Ascending aorta (tissue), 2 donors: ENCODE results near the gene LRRC38. TPM values are rescaled to one million over a fixed set of nuclear protein-coding genes. Genes with fewer than 3 reads are reported as not detected.
"Not testable (repeated sequence)": the region's sequence is repeated elsewhere in the genome, so short reads cannot be mapped to it uniquely, and the experiment has no call there.

ENCODE experiments used
- DNase-seq, 2 donors: peaks; one replicate each; pipeline ENCODE4 v3.0.0-alpha.2; 2019; ENCODE audit warnings: low spot score in 2 of 2
- H3K27ac ChIP-seq, 2 donors: fragments of 200-600 bp; sonication (generic); one replicate each; pipeline ENCODE4 v1.5.1; 2016 to 2017; ENCODE audit warnings: mild to moderate bottlenecking in 1 of 2
- H3K27me3 ChIP-seq: fragments of 200-600 bp; sonication (generic); one replicate; pipeline ENCODE4 v1.5.1; 2017
- H3K36me3 ChIP-seq, 2 donors: fragments of 200-600 bp; sonication (generic); one replicate each; pipeline ENCODE4 v1.5.1; 2016
- H3K4me1 ChIP-seq, 2 donors: fragments of 200-600 bp; sonication (generic); one replicate each; pipeline ENCODE4 v1.5.1; 2016 to 2017; ENCODE audit warnings: mild to moderate bottlenecking in 1 of 2
- H3K4me3 ChIP-seq, 2 donors: fragments of 200-600 bp; sonication (generic); one replicate each; pipeline ENCODE4 v1.5.1; 2016 to 2017; ENCODE audit warnings: mild to moderate bottlenecking in 1 of 2
- H3K9me3 ChIP-seq, 2 donors: fragments of 200-600 bp; sonication (generic); one replicate each; pipeline ENCODE4 v1.5.1; 2016
- CTCF ChIP-seq, 3 experiments: fragments of 200-600 bp in 2 of 3; fragments of 450-650 bp in 1 of 3; sonication (generic) in 2 of 3; IDR thresholded peaks; one replicate each; pipeline ENCODE4 v1.5.1; 2016 to 2019; ENCODE audit warnings: antibody characterized with exemption in 3 of 3, mild to moderate bottlenecking in 1 of 3, moderate library complexity in 1 of 3
- intact Hi-C: fragments of 100-400 bp; cut with DNase I; formaldehyde crosslinking; loops from one replicate; pipeline ENCODE4 v1.15.1; 2023
- total RNA-seq: library from RNA; depleted of rRNA; stranded (reverse); fragments of >200 nt; gene quantifications from one replicate; pipeline ENCODE4 v1.1.0, GENCODE V29; 2016

LRRC38 gene
- total RNA-seq, result not detected

GRCh38 chr1:13513895-13514546, at the start of gene LRRC38:
LRRC38 (minus strand) TSS chr1:13514003; CDS start chr1:13513593, 410 bp downstream.
- no peaks in the 10 kb centered on the region for H3K27me3 ChIP-seq

GRCh38 chr1:13562981-13563380, 49.2 kb upstream of the LRRC38 start:
- H3K4me1 ChIP-seq, DNase-seq, H3K27ac ChIP-seq, H3K36me3 ChIP-seq, H3K4me3 ChIP-seq, intact Hi-C loops, H3K9me3 ChIP-seq, H3K27me3 ChIP-seq: not testable (repeated sequence)

More at GRCh38 chr1:13513895-13514546, at the start of gene LRRC38:
- Histone ChIP-seq H3K27ac (no peak within 1 kb of the TSS), H3K9me3 (no peaks in the 10 kb centered on the region), H3K4me1 (no peaks in the 10 kb centered on the region), H3K36me3 (no peaks in the 10 kb centered on the region), H3K4me3 (peak within 1 kb of the TSS in 1 of 2 donors; percentile 33)
- no peak for DNase-seq
- intact Hi-C loops, result no loop called here
- TF ChIP-seq CTCF (IDR thresholded peaks at IDR 0.05), result no peak

GRCh38 chr1:13560541-13560940, 46.7 kb upstream of the LRRC38 start:
- Histone ChIP-seq H3K27ac (no peak overlapping the region), H3K4me3 (no peak overlapping the region), H3K36me3 (no peaks in the 10 kb centered on the region), H3K27me3 (no peaks in the 10 kb centered on the region), H3K9me3 (no peaks in the 10 kb centered on the region), H3K4me1 (no peaks in the 10 kb centered on the region)
- intact Hi-C loops, result no loop called here
- DNase-seq, result no peak
- no peak for TF ChIP-seq CTCF (IDR thresholded peaks at IDR 0.05)

GRCh38 chr1:13556224-13556764, 42.5 kb upstream of the LRRC38 start:
- DNase-seq, result no peak
- TF ChIP-seq CTCF (IDR thresholded peaks at IDR 0.05), result no peak
- Histone ChIP-seq H3K4me1 (no peaks in the 10 kb centered on the region), H3K27me3 (no peaks in the 10 kb centered on the region), H3K9me3 (no peaks in the 10 kb centered on the region), H3K27ac (no peak overlapping the region), H3K36me3 (no peaks in the 10 kb centered on the region), H3K4me3 (no peak overlapping the region)
- intact Hi-C loops, result no loop called here

GRCh38 chr1:13554798-13555197, 41.0 kb upstream of the LRRC38 start:
- TF ChIP-seq CTCF (IDR thresholded peaks at IDR 0.05), result no peak
- Histone ChIP-seq H3K36me3 (no peaks in the 10 kb centered on the region), H3K4me3 (no peak overlapping the region), H3K9me3 (no peaks in the 10 kb centered on the region), H3K27ac (no peak overlapping the region), H3K4me1 (no peaks in the 10 kb centered on the region), H3K27me3 (no peaks in the 10 kb centered on the region)
- intact Hi-C loops, result no loop called here
- DNase-seq, result no peak

GRCh38 chr1:13550663-13551062, 36.9 kb upstream of the LRRC38 start:
- H3K9me3 ChIP-seq, result no peaks in the 10 kb centered on the region
- no peak overlapping the region for H3K27ac ChIP-seq
- intact Hi-C loops, result no loop called here
- TF ChIP-seq CTCF (IDR thresholded peaks at IDR 0.05), result no peak
- H3K4me3 ChIP-seq, result no peak overlapping the region
- H3K36me3 ChIP-seq, result no peaks in the 10 kb centered on the region
- no peaks in the 10 kb centered on the region for H3K4me1 ChIP-seq
- H3K27me3 ChIP-seq, result no peaks in the 10 kb centered on the region
- DNase-seq, result no peak
